Trophoblast cell (in vitro differentiated cells and primary cell): Measurements from ENCODE around the gene MYO5B.

ENCODE experiments used
- DNase-seq, 2 donors: peaks; one replicate each; pipeline ENCODE4 v3.0.0-alpha.2; 2016
- H2AFZ ChIP-seq: 2 replicates; pipeline ENCODE4 v1.6.1; 2013; ENCODE audit warnings: low read length, moderate library complexity, mild to moderate bottlenecking; ENCODE audit not compliant: insufficient read depth, poor library complexity
- H2AK5ac ChIP-seq: 2 replicates; pipeline ENCODE4 v1.6.1; 2013; ENCODE audit warnings: mild to moderate bottlenecking, low read length
- H2BK120ac ChIP-seq: 2 replicates; pipeline ENCODE4 v1.6.1; 2013; ENCODE audit warnings: low read length, mild to moderate bottlenecking, moderate library complexity; ENCODE audit not compliant: insufficient read depth, poor library complexity
- H2BK12ac ChIP-seq: 2 replicates; pipeline ENCODE4 v1.6.1; 2013; ENCODE audit warnings: mild to moderate bottlenecking, low read length, moderate library complexity
- H2BK5ac ChIP-seq: 2 replicates; pipeline ENCODE4 v1.6.1; 2013; ENCODE audit warnings: low read length, low read depth, moderate library complexity, mild to moderate bottlenecking; ENCODE audit not compliant: poor library complexity
- H3K14ac ChIP-seq: 2 replicates; pipeline ENCODE4 v1.6.1; 2013; ENCODE audit warnings: mild to moderate bottlenecking, low read length
- H3K18ac ChIP-seq: 2 replicates; pipeline ENCODE4 v1.6.1; 2013; ENCODE audit warnings: mild to moderate bottlenecking, low read length
- H3K23ac ChIP-seq: 2 replicates; pipeline ENCODE4 v1.6.1; 2013; ENCODE audit warnings: low read length
- H3K27ac ChIP-seq: 2 replicates; pipeline ENCODE4 v1.5.1; 2013; ENCODE audit warnings: low read depth, mild to moderate bottlenecking, inconsistent platforms, low read length, moderate library complexity
- H3K27me3 ChIP-seq: 2 replicates; pipeline ENCODE4 v1.6.1; 2013; ENCODE audit warnings: inconsistent platforms, mild to moderate bottlenecking, low read length, moderate library complexity; ENCODE audit not compliant: insufficient read depth
- H3K36me3 ChIP-seq, 2 experiments: 1 replicate in 1 of 2; 2 replicates in 1 of 2; pipeline ENCODE4 v1.6.1; 2013; ENCODE audit warnings: low read length in 2 of 2, mild to moderate bottlenecking in 2 of 2, moderate library complexity in 1 of 2; ENCODE audit not compliant: insufficient read depth in 2 of 2, control insufficient read depth in 1 of 2
- H3K4ac ChIP-seq: 2 replicates; pipeline ENCODE4 v1.6.1; 2013; ENCODE audit warnings: low read depth, mild to moderate bottlenecking, low read length, moderate library complexity
- H3K4me1 ChIP-seq, 2 experiments: 1 replicate in 1 of 2; 2 replicates in 1 of 2; pipeline ENCODE4 v1.6.1; 2013; ENCODE audit warnings: low read length in 2 of 2, mild to moderate bottlenecking in 2 of 2, moderate library complexity in 1 of 2; ENCODE audit not compliant: insufficient read depth in 2 of 2, control insufficient read depth in 1 of 2
- H3K4me2 ChIP-seq: 2 replicates; pipeline ENCODE4 v1.6.1; 2013; ENCODE audit warnings: inconsistent platforms, mild to moderate bottlenecking, low read length, moderate library complexity
- H3K4me3 ChIP-seq: 2 replicates; pipeline ENCODE4 v1.5.1; 2013; ENCODE audit warnings: mild to moderate bottlenecking, low read depth, low read length, inconsistent platforms
- H3K79me1 ChIP-seq: one replicate; pipeline ENCODE4 v1.6.1; 2013; ENCODE audit warnings: low read length
- H3K79me2 ChIP-seq: 2 replicates; pipeline ENCODE4 v1.6.1; 2013; ENCODE audit warnings: low read length, mild to moderate bottlenecking; ENCODE audit not compliant: control insufficient read depth, insufficient read depth, poor library complexity
- H3K9ac ChIP-seq: 2 replicates; pipeline ENCODE4 v1.6.1; 2013; ENCODE audit warnings: mild to moderate bottlenecking, low read length
- H3K9me3 ChIP-seq: 2 replicates; pipeline ENCODE4 v1.6.1; 2013; ENCODE audit warnings: low read depth, mild to moderate bottlenecking, control low read depth, inconsistent platforms, low read length; ENCODE audit not compliant: insufficient read depth
- H4K12ac ChIP-seq: 2 replicates; pipeline ENCODE4 v1.6.1; 2013; ENCODE audit warnings: low read depth, mild to moderate bottlenecking, low read length, moderate library complexity
- H4K8ac ChIP-seq: 2 replicates; pipeline ENCODE4 v1.6.1; 2013; ENCODE audit warnings: low read depth, mild to moderate bottlenecking, low read length, moderate library complexity
- H4K91ac ChIP-seq: one replicate; pipeline ENCODE4 v1.6.1; 2013; ENCODE audit warnings: low read depth, mild to moderate bottlenecking, low read length, moderate library complexity
- WGBS: extraction: QIAGEN DNeasy Blood & Tissue Kit; methylation state at CpG from one replicate; pipeline ENCODE4 v1.1.7; 2013; ENCODE audit warnings: missing lambda C conversion rate; ENCODE audit not compliant: insufficient read length, insufficient coverage; ENCODE audit errors: extremely low coverage; 5-methylcytosine and 5-hydroxymethylcytosine counted together

MYO5B gene

GRCh38 chr18:50167966-50168365, 27.0 kb downstream of the MYO5B start:
- H3K27ac ChIP-seq, result no peak overlapping the region
- no peak overlapping the region for H3K14ac ChIP-seq
- H3K4me3 ChIP-seq, result no peak overlapping the region
- no peak overlapping the region for H4K91ac ChIP-seq
- no peak overlapping the region for H3K23ac ChIP-seq
- H3K18ac ChIP-seq, result no peak overlapping the region
- WGBS, result no CpG with 5 or more reads among the region's 2 CpGs
- H3K9ac ChIP-seq, result no peak overlapping the region
- H2AFZ ChIP-seq, result no peak overlapping the region
- H2BK12ac ChIP-seq, result no peak overlapping the region
- no peaks in the 10 kb centered on the region for H3K79me2 ChIP-seq
- H3K4ac ChIP-seq, result no peak overlapping the region
- DNase-seq, result no peak
- no peak overlapping the region for H2BK5ac ChIP-seq
- H4K8ac ChIP-seq, result no peak overlapping the region
- H3K79me1 ChIP-seq, result no peaks in the 10 kb centered on the region
- H2BK120ac ChIP-seq, result no peak overlapping the region
- no peak overlapping the region for H4K12ac ChIP-seq
- no peak overlapping the region for H3K4me2 ChIP-seq
- H3K27me3 ChIP-seq, result no peaks in the 10 kb centered on the region
- H3K4me1 ChIP-seq, result peaks cover 4 to 6% of the 10 kb centered on the region in 2 experiments
- H2AK5ac ChIP-seq, result no peak overlapping the region
- H3K9me3 ChIP-seq, result no peaks in the 10 kb centered on the region
- no peaks in the 10 kb centered on the region for H3K36me3 ChIP-seq

DNA sequence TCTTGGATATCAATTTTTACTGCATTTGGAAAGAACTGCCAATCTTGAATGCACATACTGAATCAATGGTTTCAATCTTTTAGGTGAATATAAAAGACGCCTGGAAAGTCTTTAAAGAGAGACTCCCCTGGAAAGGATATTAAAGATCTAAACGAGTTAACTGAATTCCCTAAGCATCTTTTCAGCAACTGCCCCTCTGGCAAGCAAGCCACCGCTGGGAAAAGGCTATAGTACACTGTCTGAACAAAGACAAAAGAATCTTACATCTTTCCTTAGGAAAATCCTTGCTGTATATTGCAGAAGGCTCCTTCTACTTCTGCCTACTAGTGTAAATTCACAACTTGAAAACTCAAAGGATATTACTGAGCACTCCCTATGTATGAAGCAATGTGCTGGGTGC, 28.0 kb downstream of the MYO5B start:
- Histone ChIP-seq H3K27me3 (no peaks in the 10 kb centered on the region), H3K9ac (no peak overlapping the region), H2AFZ (no peak overlapping the region), H3K4me3 (no peak overlapping the region), H4K91ac (no peak overlapping the region), H3K23ac (no peak overlapping the region), H4K12ac (no peak overlapping the region), H3K27ac (no peak overlapping the region), H3K79me2 (no peaks in the 10 kb centered on the region), H2AK5ac (no peak overlapping the region), H2BK5ac (no peak overlapping the region), H3K4me2 (no peak overlapping the region), H3K79me1 (peaks cover 2% of the 10 kb centered on the region), H3K36me3 (no peaks in the 10 kb centered on the region), H3K4me1 (peaks cover 11 to 15% of the 10 kb centered on the region in 2 experiments), H3K9me3 (no peaks in the 10 kb centered on the region), H2BK12ac (no peak overlapping the region), H3K18ac (no peak overlapping the region), H2BK120ac (no peak overlapping the region), H4K8ac (no peak overlapping the region), H3K4ac (no peak overlapping the region), H3K14ac (no peak overlapping the region)
- no CpG with 5 or more reads among the region's 3 CpGs for WGBS
- DNase-seq, result no peak

GRCh38 chr18:50163505-50163904, 31.4 kb downstream of the MYO5B start:
- Histone ChIP-seq H3K36me3 (no peaks in the 10 kb centered on the region), H2BK5ac (no peak overlapping the region), H4K12ac (no peak overlapping the region), H3K9ac (no peak overlapping the region), H3K27me3 (no peaks in the 10 kb centered on the region), H3K4me2 (no peak overlapping the region), H3K14ac (no peak overlapping the region), H2BK12ac (no peak overlapping the region), H3K9me3 (peaks cover 1% of the 10 kb centered on the region), H3K4ac (no peak overlapping the region), H3K79me2 (peaks cover 7% of the 10 kb centered on the region), H3K4me3 (no peak overlapping the region), H4K91ac (no peak overlapping the region), H4K8ac (no peak overlapping the region), H3K18ac (no peak overlapping the region), H3K23ac (no peak overlapping the region), H3K27ac (no peak overlapping the region), H2AFZ (no peak overlapping the region), H2AK5ac (no peak overlapping the region), H3K4me1 (peaks cover 41 to 45% of the 10 kb centered on the region in 2 experiments), H2BK120ac (peak overlapping the region; percentile 20), H3K79me1 (peaks cover 29% of the 10 kb centered on the region)
- peak in 1 of 2 donors; percentile 44 for DNase-seq
- WGBS, result no CpG with 5 or more reads among the region's 1 CpG

DNA sequence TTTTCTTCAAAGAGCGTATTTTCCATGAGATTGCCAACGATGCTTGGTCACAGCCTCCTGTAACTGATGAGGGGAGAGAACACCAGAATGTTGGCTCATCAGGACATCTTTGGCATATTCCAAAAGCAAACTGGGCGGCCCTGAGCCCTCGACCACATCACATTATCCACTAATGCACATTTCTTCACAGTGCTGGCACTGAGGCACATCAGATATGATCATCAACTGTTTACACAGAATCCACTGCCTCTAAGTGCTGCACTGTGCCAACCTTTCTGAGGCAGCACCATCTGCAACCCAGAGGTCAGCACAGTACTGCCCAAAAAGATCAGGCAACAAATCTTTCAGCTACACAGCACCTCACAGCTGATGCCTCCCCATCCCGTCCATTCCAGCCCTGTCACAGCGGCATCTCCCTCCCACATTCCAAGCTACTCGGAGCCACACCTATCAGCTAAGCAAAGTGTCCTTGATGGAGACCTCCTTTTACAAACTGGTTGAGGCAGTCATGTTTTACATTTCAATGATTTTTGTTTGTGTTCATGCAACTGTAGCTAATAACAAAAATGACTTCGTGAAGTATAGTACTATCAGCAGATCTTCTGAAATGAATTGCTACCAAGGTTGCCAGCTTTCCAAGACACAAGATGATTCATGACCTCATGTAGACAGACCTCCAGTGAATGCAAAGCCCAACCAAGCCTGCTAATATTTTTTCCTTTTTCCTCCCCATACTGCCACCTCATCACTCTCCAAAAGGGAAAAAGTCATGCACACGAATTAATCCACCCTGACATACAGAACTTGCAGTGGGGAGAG, 32.3 kb downstream of the MYO5B start:
- Histone ChIP-seq H3K9me3 (peaks cover 1% of the 10 kb centered on the region), H4K12ac (no peak overlapping the region), H3K4me2 (no peak overlapping the region), H3K36me3 (no peaks in the 10 kb centered on the region), H3K4me1 (peaks cover 42 to 50% of the 10 kb centered on the region in 2 experiments), H4K8ac (no peak overlapping the region), H3K79me1 (peaks cover 30% of the 10 kb centered on the region), H2BK12ac (peak overlapping the region; percentile 46), H3K4me3 (no peak overlapping the region), H3K14ac (no peak overlapping the region), H3K4ac (no peak overlapping the region), H3K27ac (no peak overlapping the region), H2BK5ac (no peak overlapping the region), H2AFZ (no peak overlapping the region), H3K9ac (no peak overlapping the region), H2AK5ac (no peak overlapping the region), H4K91ac (peak overlapping the region; percentile 34), H3K18ac (no peak overlapping the region), H2BK120ac (no peak overlapping the region), H3K27me3 (no peaks in the 10 kb centered on the region), H3K23ac (no peak overlapping the region), H3K79me2 (peaks cover 7% of the 10 kb centered on the region)
- DNase-seq, result peak; percentile 23 to 77
- WGBS, result no CpG with 5 or more reads among the region's 9 CpGs
